ENCODE results near the gene KBTBD8.

DNA sequence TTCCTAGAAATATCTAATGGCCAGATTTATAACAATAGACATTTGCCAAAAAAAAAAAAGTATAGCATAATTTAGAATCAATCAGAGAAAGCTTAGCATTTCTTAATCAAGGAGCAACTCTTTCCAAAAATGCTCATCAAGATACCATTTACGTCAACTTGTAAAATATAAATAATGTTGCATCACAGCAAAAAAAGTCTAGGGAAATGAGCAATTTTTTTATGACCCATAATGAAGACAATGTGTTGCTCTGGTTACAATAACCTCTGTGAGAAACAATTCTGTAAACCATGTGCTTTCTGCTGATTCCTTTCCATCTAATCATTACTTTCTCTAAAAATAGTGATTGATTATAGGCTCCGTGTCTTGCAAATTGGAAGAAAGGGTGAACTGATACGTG is 36.3 kb downstream of the KBTBD8 start:
- TF ChIP-seq POLR2AphosphoS5 (IDR thresholded peaks at IDR 0.05; ENCODE audit: low read depth, low read length) (no peak), MAFK (conservative IDR thresholded peaks at IDR 0.05 in 1 of 2, IDR thresholded peaks at IDR 0.05 in 1 of 2; ENCODE audit: low read length in 2 of 2) (no peak)

Measured in HepG2 (cell line).